GM19372 (cell line): Measurements from ENCODE around the gene KLHL42.

Source experiments
- ATAC-seq: cut with Tn5 transposase; IDR thresholded peaks from one replicate; pipeline ENCODE4 v1.9.1; 2021; ENCODE audit warnings: mild to moderate bottlenecking, low read depth, moderate library complexity; ENCODE audit not compliant: unreplicated experiment

Gene KLHL42

GRCh38 chr12:27779416-27779919 is 565 bp upstream of the KLHL42 start:
- ATAC-seq = peak; percentile 25

DNA sequence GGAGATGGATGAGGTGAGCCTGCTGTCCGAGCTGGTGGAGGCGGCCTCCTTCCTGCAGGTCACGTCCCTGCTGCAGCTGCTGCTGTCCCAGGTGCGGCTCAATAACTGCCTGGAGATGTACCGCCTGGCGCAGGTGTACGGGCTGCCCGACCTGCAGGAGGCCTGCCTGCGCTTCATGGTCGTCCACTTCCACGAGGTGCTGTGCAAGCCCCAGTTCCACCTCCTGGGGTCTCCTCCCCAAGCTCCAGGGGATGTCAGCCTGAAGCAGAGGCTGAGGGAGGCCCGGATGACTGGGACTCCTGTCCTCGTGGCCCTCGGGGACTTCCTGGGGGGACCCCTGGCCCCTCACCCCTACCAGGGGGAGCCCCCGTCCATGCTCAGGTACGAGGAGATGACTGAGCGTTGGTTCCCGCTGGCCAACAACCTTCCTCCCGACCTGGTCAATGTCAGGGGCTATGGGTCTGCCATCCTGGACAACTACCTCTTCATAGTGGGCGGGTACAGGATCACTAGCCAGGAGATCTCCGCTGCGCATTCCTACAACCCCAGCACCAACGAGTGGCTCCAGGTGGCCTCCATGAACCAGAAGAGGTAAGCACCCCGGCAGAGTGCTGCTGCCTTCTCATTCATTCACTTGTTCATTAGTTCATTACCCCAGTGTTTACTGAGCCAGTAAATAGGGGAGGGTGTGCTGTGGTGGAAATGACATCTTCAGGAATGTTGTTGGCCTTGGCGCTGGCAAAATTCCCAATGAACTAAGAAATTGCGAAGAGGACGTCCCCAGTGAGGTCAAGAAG is 777 bp downstream of the KLHL42 start:
- peak; percentile 28 for ATAC-seq

DNA sequence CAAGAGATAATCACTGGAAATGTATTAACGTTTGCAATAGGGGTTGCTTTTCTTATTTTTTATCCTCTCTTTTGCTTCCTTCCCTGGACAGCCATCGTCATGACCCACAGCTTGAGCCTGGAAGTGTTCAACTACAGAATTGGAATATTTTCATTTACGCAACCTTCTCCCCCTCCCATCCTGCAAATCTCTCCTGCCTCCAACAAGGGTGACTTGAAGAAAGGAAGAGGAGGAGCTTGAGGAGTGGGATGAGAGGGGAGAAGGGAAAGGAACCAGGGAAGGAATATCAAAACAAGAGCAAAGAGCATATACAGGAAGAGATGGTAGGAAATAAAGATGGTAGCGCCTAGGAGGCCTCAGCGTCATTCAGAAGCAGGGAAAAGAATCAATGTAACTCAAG is 1.6 kb downstream of the KLHL42 start:
- ATAC-seq = no peak

DNA sequence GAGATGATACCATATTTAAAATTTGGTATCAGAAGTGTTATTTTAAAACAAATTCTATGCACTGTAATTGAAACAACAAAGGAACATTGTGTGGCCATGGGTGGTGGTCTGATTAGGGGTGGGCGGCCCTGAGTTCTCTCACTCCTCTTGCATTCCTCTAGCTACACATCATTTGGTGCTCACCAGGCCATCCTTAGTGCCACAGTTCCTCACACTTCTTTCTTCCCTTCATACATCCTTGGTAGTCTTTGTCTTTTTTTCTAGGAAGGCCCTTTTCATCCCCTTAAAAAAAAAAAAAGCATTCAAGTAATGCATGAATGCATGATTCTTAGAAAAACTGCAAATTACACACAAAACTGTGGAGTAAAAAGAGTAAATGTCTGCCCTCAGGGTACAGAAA is 2.4 kb downstream of the KLHL42 start:
- no peak for ATAC-seq

- ATAC-seq = no peak
Measured at GRCh38 chr12:27785882-27786570, 6.0 kb downstream of the KLHL42 start.

DNA sequence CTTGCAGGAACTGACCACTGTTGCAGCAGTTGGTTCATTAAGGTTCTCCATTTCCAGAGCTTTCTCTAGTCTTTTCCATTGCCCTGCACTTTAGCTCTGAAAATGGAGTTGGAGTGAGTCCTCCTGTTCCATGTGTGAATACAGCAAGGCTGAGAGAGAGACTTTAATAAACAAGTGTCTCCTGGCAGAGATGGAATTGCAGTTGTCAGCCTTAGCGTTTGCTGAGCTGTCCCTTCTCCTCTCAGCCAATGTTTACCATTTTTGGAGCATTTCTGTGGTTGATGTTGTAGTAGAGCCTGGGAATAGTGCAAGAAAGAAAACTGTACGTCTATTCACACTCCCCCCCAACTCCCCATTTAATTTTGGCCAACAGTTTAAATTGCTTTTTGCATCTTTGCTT is 7.5 kb downstream of the KLHL42 start:
- no peak for ATAC-seq

- no peak for ATAC-seq
Measured at GRCh38 chr12:27790179-27790578, 10.1 kb downstream of the KLHL42 start.

DNA sequence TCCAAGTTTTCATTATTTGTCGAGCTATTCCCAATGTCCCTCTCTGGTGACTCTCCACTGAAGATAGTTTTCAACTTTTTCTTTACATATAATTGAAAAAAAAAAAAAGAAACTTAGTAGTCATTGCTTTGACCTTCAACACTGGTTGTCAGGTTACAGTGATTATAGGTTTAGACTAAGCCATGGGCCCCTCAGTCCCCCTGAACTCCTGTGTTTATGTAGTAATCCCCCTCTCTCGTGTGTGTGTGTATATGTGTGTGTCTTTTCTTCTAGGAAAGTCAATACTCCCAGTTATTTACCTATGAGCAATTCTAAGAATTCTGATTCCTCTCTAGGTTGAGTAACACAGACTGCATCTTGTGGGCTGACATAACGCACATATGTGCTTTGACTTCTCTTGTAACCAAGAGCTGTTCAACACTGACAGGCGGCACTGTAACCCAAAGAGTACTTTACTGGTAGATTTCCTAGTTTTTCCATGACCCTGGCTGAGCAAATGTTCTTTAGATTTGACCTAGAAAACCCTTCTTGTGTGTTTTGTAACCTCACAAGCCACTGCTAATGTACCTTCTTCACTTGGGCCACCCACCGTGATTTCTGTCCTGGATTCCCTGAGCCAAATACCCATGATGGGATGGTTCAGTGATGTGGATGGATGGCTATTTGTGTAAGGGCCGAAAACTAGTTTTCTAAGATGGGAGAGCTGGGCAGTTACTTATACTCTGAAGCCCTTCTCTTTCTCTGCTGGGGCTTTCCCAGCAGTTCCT is 15.0 kb downstream of the KLHL42 start:
- no peak for ATAC-seq

- ATAC-seq = no peak
Measured at GRCh38 chr12:27796128-27796527, 16.1 kb downstream of the KLHL42 start.

- ATAC-seq = no peak
Measured at GRCh38 chr12:27797301-27798025, 17.4 kb downstream of the KLHL42 start.

GRCh38 chr12:27800819-27801218 is 20.8 kb downstream of the KLHL42 start:
- ATAC-seq = no peak

DNA sequence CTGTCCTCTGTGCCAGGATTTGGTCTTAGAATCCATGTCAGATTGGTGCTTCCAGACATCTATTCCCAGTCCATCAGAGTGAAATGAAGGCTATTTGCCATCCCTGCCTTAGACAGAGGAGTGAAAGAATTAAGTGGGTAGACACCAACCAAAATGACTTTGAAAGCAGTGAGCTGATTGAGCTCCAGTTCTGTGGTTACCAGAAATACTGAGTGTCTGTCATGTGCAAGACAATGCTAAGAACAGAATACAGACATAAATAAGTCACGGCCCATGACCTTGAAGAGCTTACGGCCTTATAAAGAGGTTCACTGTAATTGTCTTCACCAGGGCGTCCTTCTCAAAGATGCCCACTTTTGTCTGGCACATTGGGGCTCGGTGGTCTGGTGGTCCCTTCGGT is 21.6 kb downstream of the KLHL42 start:
- no peak for ATAC-seq

- no peak for ATAC-seq
Measured at GRCh38 chr12:27802511-27802910, 22.5 kb downstream of the KLHL42 start.

GRCh38 chr12:27802936-27803335 is 22.9 kb downstream of the KLHL42 start:
- ATAC-seq = no peak

- ATAC-seq = no peak
Measured at GRCh38 chr12:27805238-27805637, 25.2 kb downstream of the KLHL42 start.

DNA sequence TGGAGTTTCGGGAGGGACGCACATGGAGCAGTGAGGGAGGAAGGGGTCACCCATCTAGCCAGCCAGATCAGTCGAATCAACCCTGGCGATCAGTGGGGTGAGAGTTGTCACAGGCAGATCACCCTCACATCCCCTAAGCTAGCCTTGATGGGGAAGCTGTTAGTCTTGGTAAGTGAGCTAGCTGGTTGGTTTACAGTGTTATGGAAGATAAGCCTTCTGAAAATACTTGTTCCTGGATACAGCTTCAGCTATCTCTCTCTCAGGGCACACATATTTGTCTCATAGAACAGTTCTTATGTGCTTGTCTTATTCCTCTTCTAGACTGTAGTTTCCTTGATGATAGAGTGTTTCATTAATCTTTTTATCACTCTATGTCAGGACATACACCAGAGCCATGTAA is 26.2 kb downstream of the KLHL42 start:
- no peak for ATAC-seq

- no peak for ATAC-seq
Measured at GRCh38 chr12:27807063-27807703, 27.1 kb downstream of the KLHL42 start.

GRCh38 chr12:27808841-27809240 is 28.8 kb downstream of the KLHL42 start:
- ATAC-seq = no peak

DNA sequence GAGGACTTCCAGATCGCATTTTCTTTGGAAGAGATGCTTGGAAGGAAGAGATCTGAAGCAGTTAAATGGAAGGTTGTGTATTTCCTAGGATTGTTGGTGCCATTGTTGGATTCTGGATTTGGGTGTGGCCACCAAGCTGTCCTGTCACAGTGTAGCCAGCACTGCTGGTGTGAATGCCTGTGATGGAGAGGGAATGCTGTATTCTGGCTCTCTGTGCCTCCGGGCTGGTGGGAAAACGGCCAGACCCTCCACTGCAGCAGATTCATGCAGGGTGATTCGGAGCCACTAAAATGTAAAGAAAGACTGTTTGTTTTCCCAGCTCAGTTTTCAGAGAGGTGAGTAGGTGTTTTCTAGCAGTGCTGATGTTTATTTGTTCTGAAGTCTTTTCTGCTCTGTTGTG is 30.7 kb downstream of the KLHL42 start:
- no peak for ATAC-seq

- ATAC-seq = no peak
Measured at GRCh38 chr12:27812502-27812901, 32.5 kb downstream of the KLHL42 start.
